Activated CD4-positive, CD25-positive, alpha-beta regulatory T cell (primary cell): Measurements from ENCODE around the gene DLK2.
"Not testable (repeated sequence)": the region's sequence is repeated elsewhere in the genome, so short reads cannot be mapped to it uniquely, and the experiment has no call there.

Experiments used
- DNase-seq, 4 experiments: peaks; one replicate each; lab custom pipeline; 2025; lab: John Stamatoyannopoulos, UW

Gene DLK2

DNA sequence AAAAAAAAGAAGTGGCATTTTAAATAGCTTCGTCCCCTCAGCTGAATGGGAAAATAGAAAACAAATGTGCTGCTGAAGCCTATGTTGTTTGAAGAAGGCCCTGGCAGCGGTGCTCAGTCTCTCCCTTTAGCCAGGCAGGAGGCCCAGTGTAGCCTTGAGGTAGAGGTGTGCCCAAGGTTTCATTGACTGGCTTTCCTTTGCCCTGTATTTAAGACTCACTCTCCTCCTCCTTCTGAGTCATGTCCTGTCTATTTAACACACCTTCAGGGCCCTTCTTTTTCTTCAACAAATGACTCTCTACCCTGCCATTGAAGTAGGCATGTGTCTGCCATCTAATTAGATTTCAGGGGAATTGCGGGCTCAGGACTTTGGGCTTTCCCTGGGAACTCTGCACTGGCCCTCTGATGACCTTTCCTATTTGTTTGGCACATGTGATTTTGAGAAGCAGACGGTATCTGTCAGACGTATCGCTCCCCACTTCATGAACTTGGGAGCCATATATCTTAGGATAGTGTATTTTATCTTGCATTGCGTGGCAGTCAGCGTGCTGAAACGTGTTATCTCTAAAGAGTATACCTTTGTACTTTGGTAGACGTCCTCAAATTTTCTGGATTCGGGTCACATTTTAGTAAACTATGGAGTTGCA is 26.4 kb upstream of the DLK2 start:
- DNase-seq = no peak

- no peak for DNase-seq
Observed at GRCh38 chr6:43481075-43481474, 25.7 kb upstream of the DLK2 start.

GRCh38 chr6:43478008-43478372 is 22.6 kb upstream of the DLK2 start:
- DNase-seq = no peak

GRCh38 chr6:43477235-43478007 is 22.1 kb upstream of the DLK2 start, which contains the start of gene TJAP1:
Gene TJAP1 (plus strand): TSS chr6:43477570. CDS start chr6:43499002, 21,432 bp downstream.
- peak; percentile 91 to 96 (median 94) for DNase-seq

DNA sequence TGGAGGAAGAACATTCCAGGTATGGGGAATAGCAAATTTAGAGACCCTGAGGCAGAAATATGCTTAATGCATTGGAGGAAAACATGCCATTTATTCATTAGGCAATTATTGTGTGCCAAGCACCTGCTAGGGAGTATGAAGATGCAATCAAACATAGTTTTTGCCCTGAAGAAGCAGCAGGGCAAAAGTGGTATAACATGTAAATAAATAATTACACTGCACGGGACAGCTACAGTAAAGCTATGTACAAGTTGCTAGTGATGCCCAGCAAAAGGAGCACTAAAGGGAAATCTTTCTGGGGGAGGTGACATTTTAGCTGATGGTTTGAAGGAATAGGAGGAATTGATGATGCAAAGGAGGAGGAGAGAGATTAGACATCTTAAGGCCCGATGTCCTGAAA is 21.4 kb upstream of the DLK2 start:
- no peak for DNase-seq

DNA sequence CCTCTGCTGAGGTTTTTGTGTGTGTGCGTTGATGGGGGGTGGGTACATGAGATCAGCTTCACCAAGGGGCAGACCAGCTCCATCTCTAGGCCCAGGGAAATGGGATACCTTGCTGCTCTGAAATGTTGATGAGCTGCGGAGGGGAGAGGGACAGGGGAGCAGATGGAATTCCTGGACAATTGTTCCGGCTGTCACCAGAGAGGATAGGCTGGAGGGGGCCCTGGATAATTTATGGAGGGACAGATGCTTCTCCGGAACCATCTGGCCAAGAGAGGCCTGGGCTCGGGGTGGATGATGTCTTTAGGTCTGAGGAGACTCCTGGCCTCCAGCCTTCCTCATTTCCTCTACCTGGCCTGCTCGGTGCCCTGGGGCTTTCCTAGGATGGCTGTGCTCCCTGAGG is 20.2 kb upstream of the DLK2 start:
- DNase-seq = no peak

GRCh38 chr6:43472515-43472914 is 17.2 kb upstream of the DLK2 start:
- no peak for DNase-seq

DNA sequence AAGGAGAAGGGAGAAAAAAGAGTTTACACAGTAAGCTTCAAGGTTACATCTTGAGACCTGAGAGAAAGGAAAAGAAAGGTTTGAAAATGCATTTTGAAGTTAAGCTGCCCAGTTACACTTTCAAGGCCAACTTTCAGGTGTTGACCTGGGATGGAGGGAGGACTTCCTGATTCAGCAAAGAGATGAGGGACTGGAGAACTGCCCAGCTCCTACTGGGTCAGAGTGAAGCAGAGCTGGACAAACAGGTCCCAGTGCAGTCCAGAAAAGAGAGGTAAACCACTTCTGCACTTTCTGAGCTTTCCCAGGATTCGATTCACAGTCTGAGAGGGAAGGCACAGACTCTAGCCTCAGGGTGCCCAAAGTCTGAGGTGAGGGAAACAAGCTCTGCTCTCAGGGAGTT is 16.1 kb upstream of the DLK2 start:
- DNase-seq = no peak

GRCh38 chr6:43469947-43470346 is 14.6 kb upstream of the DLK2 start:
- no peak for DNase-seq

DNA sequence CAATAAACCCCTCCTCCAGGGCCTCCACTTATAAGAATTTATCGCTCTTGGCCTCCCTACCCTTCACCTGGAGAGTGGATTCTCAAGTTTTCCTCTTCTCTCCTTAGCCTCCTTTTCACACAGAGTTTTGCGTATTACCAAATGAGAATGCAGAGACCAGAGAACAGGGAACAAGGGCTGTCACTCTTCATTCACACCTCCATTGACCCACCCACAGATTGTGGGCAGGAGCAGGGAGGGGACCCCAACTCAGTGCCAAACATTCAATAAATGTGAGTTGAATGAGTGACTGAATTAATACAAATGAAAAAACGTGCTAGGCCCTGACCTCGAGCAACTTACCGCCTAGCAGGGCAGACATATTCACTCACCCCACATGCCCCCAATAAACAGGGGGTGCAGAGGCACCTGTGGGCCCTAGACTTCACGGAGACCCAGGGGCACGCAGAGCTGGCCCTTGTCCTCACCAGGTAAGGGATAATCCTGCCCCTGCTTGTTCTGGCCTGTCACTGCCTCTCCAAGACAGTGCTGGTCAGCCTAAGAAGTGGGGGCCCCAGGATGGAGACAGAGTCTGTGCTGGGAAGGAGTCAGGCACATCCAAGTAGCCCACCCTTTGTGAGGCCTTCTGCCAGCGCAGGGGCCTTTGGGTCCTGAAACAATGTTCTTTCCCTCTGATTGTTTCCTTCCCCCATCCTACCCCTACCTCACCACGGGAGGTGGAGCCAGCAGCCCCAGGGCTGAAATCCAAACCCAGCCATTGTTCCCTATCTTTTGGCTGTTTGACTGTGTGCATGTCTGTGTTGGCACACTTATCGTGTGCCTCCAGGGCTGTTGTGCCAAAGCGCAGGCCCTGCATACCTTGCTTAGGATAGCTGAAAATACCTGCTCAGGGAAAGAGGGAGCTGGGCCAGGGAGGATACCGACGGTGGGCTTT is 13.7 kb upstream of the DLK2 start:
- no peak for DNase-seq

GRCh38 chr6:43468240-43468639 is 12.9 kb upstream of the DLK2 start:
- no peak for DNase-seq

GRCh38 chr6:43467752-43468151 is 12.4 kb upstream of the DLK2 start:
- no peak for DNase-seq

DNA sequence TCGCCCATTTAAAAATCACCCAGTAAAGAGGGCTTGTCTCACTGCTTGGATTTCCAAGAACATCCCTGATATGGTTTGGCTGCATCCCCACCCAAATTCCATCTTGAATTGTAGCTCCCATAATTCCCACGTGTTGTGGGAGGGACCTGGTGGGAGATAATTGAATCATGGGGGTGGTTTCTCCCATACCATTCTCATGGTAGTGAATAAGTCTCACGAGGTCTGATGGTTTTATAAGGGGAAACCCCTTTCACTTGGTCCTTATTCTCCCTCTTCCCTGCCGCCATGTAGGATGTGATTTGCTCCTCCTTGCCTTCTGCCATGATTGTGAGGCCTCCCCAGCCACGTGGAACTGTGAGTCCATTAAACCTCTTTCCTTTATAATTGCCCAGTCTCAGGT is 11.9 kb upstream of the DLK2 start:
- DNase-seq = not testable (repeated sequence)

GRCh38 chr6:43465948-43466347 is 10.6 kb upstream of the DLK2 start:
- no peak for DNase-seq

GRCh38 chr6:43464337-43464736 is 9.0 kb upstream of the DLK2 start:
- DNase-seq = no peak

- no peak for DNase-seq
Observed at GRCh38 chr6:43461936-43462335, 6.6 kb upstream of the DLK2 start.

GRCh38 chr6:43460032-43460431 is 4.7 kb upstream of the DLK2 start:
- DNase-seq = no peak

- no peak for DNase-seq
Observed at GRCh38 chr6:43459535-43459934, 4.2 kb upstream of the DLK2 start.

- not testable (repeated sequence) for DNase-seq
Observed at GRCh38 chr6:43458154-43458553, 2.8 kb upstream of the DLK2 start.

GRCh38 chr6:43457643-43458042 is 2.3 kb upstream of the DLK2 start:
- no peak for DNase-seq

GRCh38 chr6:43454696-43455530 is 435 bp downstream of the DLK2 start:
- peak in 1 of 4 experiments; percentile 39 for DNase-seq

- peak in 3 of 4 experiments; percentile 40 to 43 (median 43) for DNase-seq
Observed at GRCh38 chr6:43454290-43454695, 1.1 kb downstream of the DLK2 start.
